GM13976 (cell line): Measurements from ENCODE around the gene ACTL6B.

Experiments
- DNase-seq: peaks from one replicate; pipeline ENCODE4 v3.0.0; 2012; ENCODE audit warnings: low spot score
- CTCF ChIP-seq: IDR thresholded peaks from 2 replicates; pipeline ENCODE4 v1.5.1; 2012; ENCODE audit warnings: borderline replicate concordance, mild to moderate bottlenecking; ENCODE audit not compliant: insufficient read depth; ENCODE audit errors: extremely low read depth, missing control alignments, control extremely low read depth
- in situ Hi-C: fragments of 300-500 bp; cut with MboI; formaldehyde crosslinking; loops from one replicate; pipeline ENCODE4 v1.12.0; 2022; ENCODE audit warnings: low sequenced_read_pairs, mixed read lengths, inconsistent platforms; ENCODE audit not compliant: unreplicated experiment

ACTL6B gene

GRCh38 chr7:100626055-100626454, 30.2 kb downstream of the ACTL6B start:
- no peak for DNase-seq
- in situ Hi-C loops: no loop called here
- no peak for TF ChIP-seq CTCF

- no peak for DNase-seq
- TF ChIP-seq CTCF: no peak
- in situ Hi-C loops: no loop called here
Observed at GRCh38 chr7:100623951-100624824, 32.1 kb downstream of the ACTL6B start.

GRCh38 chr7:100621554-100621953, 34.7 kb downstream of the ACTL6B start:
- no peak for TF ChIP-seq CTCF
- in situ Hi-C loops: no loop called here
- no peak for DNase-seq

- TF ChIP-seq CTCF: no peak
- no peak for DNase-seq
- in situ Hi-C loops: no loop called here
Observed at GRCh38 chr7:100620804-100621203, 35.4 kb downstream of the ACTL6B start.

GRCh38 chr7:100620239-100620638, 36.0 kb downstream of the ACTL6B start:
- TF ChIP-seq CTCF: no peak
- DNase-seq: no peak
- in situ Hi-C loops: no loop called here

- in situ Hi-C loops: no loop called here
- TF ChIP-seq CTCF: no peak
- no peak for DNase-seq
Observed at GRCh38 chr7:100614308-100614861, 41.9 kb downstream of the ACTL6B start.
